Measurements from ENCODE around the gene CHID1.

DNA sequence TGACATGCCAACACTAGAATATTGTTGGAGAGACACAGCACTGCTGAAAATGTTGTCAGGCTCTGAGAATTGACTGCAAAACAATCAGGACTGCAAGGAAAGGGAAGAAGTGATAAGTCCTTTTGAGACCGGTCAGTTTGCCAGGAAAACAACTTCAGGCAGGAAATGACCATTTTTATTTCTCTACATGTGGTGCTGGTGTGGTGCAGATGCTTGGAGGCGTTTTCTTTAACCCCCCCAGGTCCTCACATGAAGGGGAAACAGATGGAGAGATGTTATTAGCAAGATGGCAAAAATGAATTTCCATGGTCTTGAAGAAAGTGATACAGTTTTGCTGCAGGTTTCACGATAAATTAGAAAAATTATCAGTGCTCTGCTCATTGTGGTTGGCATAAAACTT, 20.8 kb upstream of the CHID1 start:
- TF ChIP-seq CTCF (IDR thresholded peaks at IDR 0.05; ENCODE audit: insufficient read depth, low read length, poor library complexity, severe bottlenecking): no peak
- no peak for TF ChIP-seq EZH2phosphoT487 (conservative IDR thresholded peaks at IDR 0.05; ENCODE audit: low read length)
